ENCODE measurements around the gene CNTN6.

The CNTN6 gene

DNA sequence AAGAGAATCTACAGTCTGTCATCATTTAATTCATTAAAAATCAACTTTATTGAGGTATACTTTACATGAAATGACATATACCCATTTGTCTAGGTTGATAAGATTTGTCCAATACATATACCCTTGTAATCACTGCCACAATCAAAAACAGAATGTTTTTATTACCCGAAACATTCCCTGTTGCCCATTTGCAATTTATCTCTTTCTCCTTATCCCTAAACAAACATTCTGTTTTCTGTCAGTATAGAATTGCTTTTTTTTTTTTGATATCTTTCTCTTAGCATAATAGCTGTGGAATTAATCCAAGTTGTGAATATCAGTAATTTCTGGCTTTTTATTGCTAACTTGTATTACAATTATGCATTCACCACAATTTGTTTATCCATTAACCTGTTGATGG is 4.3 kb upstream of the CNTN6 start:
- Histone ChIP-seq H3K9me2 (replicated peaks; ENCODE audit: low read depth, low read length) (no peaks in the 10 kb centered on the region), H3K9ac (ENCODE audit: low read depth, low read length, poor library complexity, severe bottlenecking) (no peak overlapping the region), H3F3A (ENCODE audit: low read depth) (no peaks in the 10 kb centered on the region), H2AFZ (ENCODE audit: low read length) (no peak overlapping the region), H4K20me1 (ENCODE audit: insufficient read depth, low read length, poor library complexity, severe bottlenecking) (no peaks in the 10 kb centered on the region), H3K36me3 (ENCODE audit: insufficient read depth, low read length) (no peaks in the 10 kb centered on the region), H3K4me2 (ENCODE audit: low read depth, low read length, poor library complexity, severe bottlenecking) (no peak overlapping the region), H3K79me2 (ENCODE audit: insufficient read depth, low read length) (no peaks in the 10 kb centered on the region), H3K27me3 (ENCODE audit: insufficient read depth, low read length, poor library complexity, severe bottlenecking) (no peaks in the 10 kb centered on the region), H3K4me1 (ENCODE audit: insufficient read depth, low read length, poor library complexity, severe bottlenecking) (no peaks in the 10 kb centered on the region), H3K9me3 (ENCODE audit: insufficient read depth, low read depth, low read length) (no peaks in the 10 kb centered on the region), H3K4me3 (ENCODE audit: low read length, poor library complexity, severe bottlenecking) (no peak overlapping the region)
- TF ChIP-seq EZH2phosphoT487 (IDR thresholded peaks at IDR 0.05; ENCODE audit: borderline replicate concordance) = no peak
- TF ChIP-seq, protein P1, sequence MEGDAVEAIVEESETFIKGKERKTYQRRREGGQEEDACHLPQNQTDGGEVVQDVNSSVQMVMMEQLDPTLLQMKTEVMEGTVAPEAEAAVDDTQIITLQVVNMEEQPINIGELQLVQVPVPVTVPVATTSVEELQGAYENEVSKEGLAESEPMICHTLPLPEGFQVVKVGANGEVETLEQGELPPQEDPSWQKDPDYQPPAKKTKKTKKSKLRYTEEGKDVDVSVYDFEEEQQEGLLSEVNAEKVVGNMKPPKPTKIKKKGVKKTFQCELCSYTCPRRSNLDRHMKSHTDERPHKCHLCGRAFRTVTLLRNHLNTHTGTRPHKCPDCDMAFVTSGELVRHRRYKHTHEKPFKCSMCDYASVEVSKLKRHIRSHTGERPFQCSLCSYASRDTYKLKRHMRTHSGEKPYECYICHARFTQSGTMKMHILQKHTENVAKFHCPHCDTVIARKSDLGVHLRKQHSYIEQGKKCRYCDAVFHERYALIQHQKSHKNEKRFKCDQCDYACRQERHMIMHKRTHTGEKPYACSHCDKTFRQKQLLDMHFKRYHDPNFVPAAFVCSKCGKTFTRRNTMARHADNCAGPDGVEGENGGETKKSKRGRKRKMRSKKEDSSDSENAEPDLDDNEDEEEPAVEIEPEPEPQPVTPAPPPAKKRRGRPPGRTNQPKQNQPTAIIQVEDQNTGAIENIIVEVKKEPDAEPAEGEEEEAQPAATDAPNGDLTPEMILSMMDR (conservative IDR thresholded peaks at IDR 0.05; ENCODE audit: low read length) = no peak

DNA sequence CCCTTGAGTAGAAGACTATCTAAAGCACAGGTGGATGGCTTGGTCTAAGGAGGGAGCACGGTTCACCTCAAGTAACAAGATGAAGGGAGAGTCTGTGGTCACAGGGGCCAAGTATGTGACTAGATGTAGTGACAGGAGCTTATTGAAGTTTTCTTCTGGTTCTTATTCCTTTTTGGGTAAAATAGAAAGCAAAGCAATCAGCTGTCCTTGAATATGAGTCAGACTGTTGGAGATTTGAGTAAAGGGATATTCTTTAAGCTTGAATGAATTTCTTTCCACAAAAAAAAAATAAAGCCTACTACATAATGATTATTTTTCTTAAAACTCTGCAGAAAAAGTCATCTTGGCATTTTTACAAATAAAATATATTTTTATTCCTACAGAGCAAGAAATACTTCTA is 1.5 kb upstream of the CNTN6 start:
- Histone ChIP-seq H3K4me3 (ENCODE audit: low read length, poor library complexity, severe bottlenecking) (no peak overlapping the region), H3K79me2 (ENCODE audit: insufficient read depth, low read length) (no peaks in the 10 kb centered on the region), H2AFZ (ENCODE audit: low read length) (no peak overlapping the region), H3K27me3 (ENCODE audit: insufficient read depth, low read length, poor library complexity, severe bottlenecking) (no peaks in the 10 kb centered on the region), H3K4me2 (ENCODE audit: low read depth, low read length, poor library complexity, severe bottlenecking) (no peak overlapping the region), H3K9me2 (replicated peaks; ENCODE audit: low read depth, low read length) (no peaks in the 10 kb centered on the region), H3K4me1 (ENCODE audit: insufficient read depth, low read length, poor library complexity, severe bottlenecking) (no peaks in the 10 kb centered on the region), H3F3A (ENCODE audit: low read depth) (no peaks in the 10 kb centered on the region), H3K9ac (ENCODE audit: low read depth, low read length, poor library complexity, severe bottlenecking) (no peak overlapping the region), H4K20me1 (ENCODE audit: insufficient read depth, low read length, poor library complexity, severe bottlenecking) (no peaks in the 10 kb centered on the region), H3K36me3 (ENCODE audit: insufficient read depth, low read length) (no peaks in the 10 kb centered on the region), H3K9me3 (ENCODE audit: insufficient read depth, low read depth, low read length) (no peaks in the 10 kb centered on the region)
- no peak for TF ChIP-seq EZH2phosphoT487 (IDR thresholded peaks at IDR 0.05; ENCODE audit: borderline replicate concordance)
- TF ChIP-seq, protein P1 (conservative IDR thresholded peaks at IDR 0.05; ENCODE audit: low read length) = no peak

DNA sequence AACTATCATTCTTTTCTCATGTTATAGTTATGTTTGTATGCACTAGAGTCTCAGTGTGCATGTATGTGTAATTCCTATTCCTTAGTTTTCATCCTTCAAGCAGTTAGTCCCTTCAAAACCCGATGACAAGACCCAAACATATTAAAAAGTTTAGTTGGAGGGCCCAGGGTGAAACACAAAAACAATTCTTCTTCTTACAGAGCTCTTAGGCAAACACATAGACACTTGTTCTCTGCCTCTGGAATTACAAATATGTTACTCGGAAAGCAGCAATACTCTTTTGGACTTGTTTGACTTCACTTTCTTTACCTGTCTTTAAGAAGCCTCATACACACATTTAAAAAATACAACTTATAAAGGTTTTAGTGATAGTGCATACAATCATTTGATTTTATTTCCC is 763 bp upstream of the CNTN6 start:
- Histone ChIP-seq H3K36me3 (ENCODE audit: insufficient read depth, low read length) (no peaks in the 10 kb centered on the region), H3K4me2 (ENCODE audit: low read depth, low read length, poor library complexity, severe bottlenecking) (no peak overlapping the region), H3K9me3 (ENCODE audit: insufficient read depth, low read depth, low read length) (no peaks in the 10 kb centered on the region; the same call in 1 of the 2 replicates), H3K4me3 (ENCODE audit: low read length, poor library complexity, severe bottlenecking) (no peak overlapping the region), H3K27me3 (ENCODE audit: insufficient read depth, low read length, poor library complexity, severe bottlenecking) (no peaks in the 10 kb centered on the region), H3K9me2 (replicated peaks; ENCODE audit: low read depth, low read length) (no peaks in the 10 kb centered on the region), H4K20me1 (ENCODE audit: insufficient read depth, low read length, poor library complexity, severe bottlenecking) (no peaks in the 10 kb centered on the region), H3K79me2 (ENCODE audit: insufficient read depth, low read length) (no peaks in the 10 kb centered on the region), H2AFZ (ENCODE audit: low read length) (no peak overlapping the region), H3F3A (ENCODE audit: low read depth) (no peaks in the 10 kb centered on the region), H3K4me1 (ENCODE audit: insufficient read depth, low read length, poor library complexity, severe bottlenecking) (no peaks in the 10 kb centered on the region), H3K9ac (ENCODE audit: low read depth, low read length, poor library complexity, severe bottlenecking) (no peak overlapping the region)
- TF ChIP-seq, protein P1 (conservative IDR thresholded peaks at IDR 0.05; ENCODE audit: low read length) = no peak
- no peak for TF ChIP-seq EZH2phosphoT487 (IDR thresholded peaks at IDR 0.05; ENCODE audit: borderline replicate concordance)
